Adipocyte (in vitro differentiated cells): ENCODE data around the gene ASCC3.

ENCODE experiments used
- DNase-seq: peaks from one replicate; pipeline ENCODE4 v3.0.0-alpha.2; 2015; ENCODE audit warnings: low read depth
- H3K27me3 ChIP-seq: replicated peaks from 2 replicates; pipeline ENCODE4 v1.7.0; 2013; ENCODE audit warnings: mild to moderate bottlenecking, low read length, moderate library complexity; ENCODE audit not compliant: control insufficient read depth, insufficient read depth
- H3K36me3 ChIP-seq: 2 replicates; pipeline ENCODE4 v1.7.0; 2013; ENCODE audit warnings: low read length, mild to moderate bottlenecking, moderate library complexity; ENCODE audit not compliant: control insufficient read depth, insufficient read depth, severe bottlenecking
- H3K4me1 ChIP-seq: 2 replicates; pipeline ENCODE4 v1.7.0; 2013; ENCODE audit warnings: mild to moderate bottlenecking, low read length, moderate library complexity; ENCODE audit not compliant: control insufficient read depth, insufficient read depth
- H3K4me3 ChIP-seq: 2 replicates; pipeline ENCODE4 v1.7.0; 2013; ENCODE audit warnings: mild to moderate bottlenecking, low read length, moderate library complexity
- H3K9ac ChIP-seq: 2 replicates; pipeline ENCODE4 v1.7.0; 2013; ENCODE audit warnings: mild to moderate bottlenecking, low read length, moderate library complexity
- H3K9me3 ChIP-seq: 2 replicates; pipeline ENCODE4 v1.7.0; 2013; ENCODE audit warnings: mild to moderate bottlenecking, low read length, moderate library complexity; ENCODE audit not compliant: control insufficient read depth

The ASCC3 gene

DNA sequence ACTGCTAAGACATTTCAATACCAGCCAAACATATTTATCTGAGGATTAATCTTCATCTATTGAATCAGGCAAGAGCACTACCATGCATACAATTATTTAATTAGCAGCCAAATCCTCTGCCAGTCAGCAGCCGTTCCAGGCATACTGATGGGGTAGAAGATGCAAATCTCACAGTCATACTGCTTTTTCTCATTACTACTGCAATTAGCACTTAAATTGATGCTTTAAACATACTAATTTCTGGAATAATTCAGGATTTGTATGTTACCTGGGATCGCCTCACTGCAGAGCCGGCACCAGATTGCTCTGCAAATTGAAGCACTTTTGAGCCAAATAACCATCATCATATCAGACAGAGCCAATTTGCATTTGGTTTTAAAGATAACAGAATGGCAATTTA lies 366.5 kb downstream of the ASCC3 start:
- Histone ChIP-seq H3K4me3 (no peak overlapping the region), H3K9me3 (no peaks in the 10 kb centered on the region), H3K9ac (no peak overlapping the region), H3K27me3 (no peaks in the 10 kb centered on the region), H3K36me3 (peaks cover 64% of the 10 kb centered on the region), H3K4me1 (no peaks in the 10 kb centered on the region)
- no peak for DNase-seq

DNA sequence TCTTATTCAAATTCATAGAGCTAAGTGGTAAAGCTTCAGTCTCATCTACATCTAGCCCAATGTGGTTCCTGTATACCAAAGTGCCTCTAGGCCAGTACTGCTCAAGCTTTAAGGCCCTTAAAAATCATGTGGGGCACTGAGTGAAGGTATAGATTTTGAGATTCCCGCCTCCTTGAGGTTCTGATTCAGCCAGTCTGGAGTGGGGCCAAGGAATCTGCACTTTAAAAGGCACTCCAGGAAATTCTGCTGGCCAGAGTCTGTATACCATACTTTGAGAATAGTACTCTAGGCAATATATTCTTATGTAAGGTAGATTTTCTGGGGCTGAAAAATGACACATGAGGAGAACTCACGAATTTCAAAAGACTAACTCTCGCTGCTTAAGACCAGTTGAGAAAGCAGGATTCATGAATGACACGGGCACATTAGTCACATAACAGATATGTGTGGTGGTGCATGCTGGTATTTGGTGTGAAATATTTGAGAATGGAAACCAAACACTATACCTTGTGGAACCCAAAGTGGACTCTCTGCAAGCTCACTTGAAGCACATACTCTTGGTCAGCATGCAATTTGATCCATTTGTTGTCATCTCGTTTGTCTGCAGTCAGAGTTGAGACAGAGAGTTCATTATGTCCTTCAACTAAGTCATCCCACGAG lies 368.8 kb downstream of the ASCC3 start:
- H3K4me3 ChIP-seq, result no peak overlapping the region
- H3K36me3 ChIP-seq, result peaks cover 74% of the 10 kb centered on the region

DNA sequence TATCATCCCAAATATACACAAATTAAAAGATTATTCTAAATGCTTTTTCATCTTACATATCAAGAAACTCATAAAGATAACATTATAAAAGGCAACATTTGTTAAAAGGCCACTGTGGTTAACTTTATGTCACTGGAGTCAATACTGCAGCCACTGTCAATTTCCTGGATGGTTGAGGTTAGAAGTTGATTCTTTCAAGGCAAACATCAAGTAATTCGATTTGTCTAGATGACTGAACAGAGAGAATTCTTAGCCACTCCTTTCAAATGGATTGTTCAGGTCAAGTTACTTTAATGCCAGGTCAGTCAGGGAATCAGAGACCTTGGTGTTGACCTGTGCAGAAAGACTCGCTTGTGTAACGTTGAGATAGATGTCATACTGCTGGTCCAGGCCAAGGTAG lies 372.0 kb downstream of the ASCC3 start:
- H3K9ac ChIP-seq, result no peak overlapping the region
- no peak for DNase-seq
- H3K4me1 ChIP-seq, result peaks cover 14% of the 10 kb centered on the region
- H3K27me3 ChIP-seq, result no peaks in the 10 kb centered on the region
- peaks cover 45% of the 10 kb centered on the region for H3K36me3 ChIP-seq
- H3K4me3 ChIP-seq, result no peak overlapping the region
- H3K9me3 ChIP-seq, result no peaks in the 10 kb centered on the region

More for the DNA sequence above, 368.8 kb downstream of the ASCC3 start:
- DNase-seq, result peak; percentile 45
- no peaks in the 10 kb centered on the region for H3K9me3 ChIP-seq
- no peaks in the 10 kb centered on the region for H3K27me3 ChIP-seq
- H3K4me1 ChIP-seq, result no peaks in the 10 kb centered on the region
- no peak overlapping the region for H3K9ac ChIP-seq

DNA sequence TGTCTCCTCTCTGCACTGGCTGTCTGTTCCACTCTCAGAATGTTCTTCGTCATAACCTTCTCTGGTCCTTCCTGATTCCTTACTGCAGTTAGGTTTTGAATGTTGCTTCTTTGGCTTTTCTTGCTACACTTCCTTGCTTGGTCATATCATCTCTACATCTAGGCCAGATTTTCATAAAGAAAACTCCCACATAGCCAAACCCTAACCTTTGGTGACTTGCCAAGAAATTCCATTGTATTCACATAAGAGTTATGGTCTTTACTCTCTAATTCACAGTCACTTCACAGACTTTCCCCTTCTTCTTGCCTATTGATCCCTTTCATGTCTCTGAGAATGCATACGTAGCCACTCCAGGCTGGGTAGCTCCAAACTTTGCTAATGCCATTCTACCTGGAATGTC lies 374.5 kb downstream of the ASCC3 start:
- peaks cover 24% of the 10 kb centered on the region for H3K4me1 ChIP-seq
- no peak overlapping the region for H3K4me3 ChIP-seq
- peak; percentile 24 for DNase-seq
- no peak overlapping the region for H3K9ac ChIP-seq
- no peaks in the 10 kb centered on the region for H3K9me3 ChIP-seq
- peaks cover 33% of the 10 kb centered on the region for H3K36me3 ChIP-seq
- H3K27me3 ChIP-seq, result no peaks in the 10 kb centered on the region

DNA sequence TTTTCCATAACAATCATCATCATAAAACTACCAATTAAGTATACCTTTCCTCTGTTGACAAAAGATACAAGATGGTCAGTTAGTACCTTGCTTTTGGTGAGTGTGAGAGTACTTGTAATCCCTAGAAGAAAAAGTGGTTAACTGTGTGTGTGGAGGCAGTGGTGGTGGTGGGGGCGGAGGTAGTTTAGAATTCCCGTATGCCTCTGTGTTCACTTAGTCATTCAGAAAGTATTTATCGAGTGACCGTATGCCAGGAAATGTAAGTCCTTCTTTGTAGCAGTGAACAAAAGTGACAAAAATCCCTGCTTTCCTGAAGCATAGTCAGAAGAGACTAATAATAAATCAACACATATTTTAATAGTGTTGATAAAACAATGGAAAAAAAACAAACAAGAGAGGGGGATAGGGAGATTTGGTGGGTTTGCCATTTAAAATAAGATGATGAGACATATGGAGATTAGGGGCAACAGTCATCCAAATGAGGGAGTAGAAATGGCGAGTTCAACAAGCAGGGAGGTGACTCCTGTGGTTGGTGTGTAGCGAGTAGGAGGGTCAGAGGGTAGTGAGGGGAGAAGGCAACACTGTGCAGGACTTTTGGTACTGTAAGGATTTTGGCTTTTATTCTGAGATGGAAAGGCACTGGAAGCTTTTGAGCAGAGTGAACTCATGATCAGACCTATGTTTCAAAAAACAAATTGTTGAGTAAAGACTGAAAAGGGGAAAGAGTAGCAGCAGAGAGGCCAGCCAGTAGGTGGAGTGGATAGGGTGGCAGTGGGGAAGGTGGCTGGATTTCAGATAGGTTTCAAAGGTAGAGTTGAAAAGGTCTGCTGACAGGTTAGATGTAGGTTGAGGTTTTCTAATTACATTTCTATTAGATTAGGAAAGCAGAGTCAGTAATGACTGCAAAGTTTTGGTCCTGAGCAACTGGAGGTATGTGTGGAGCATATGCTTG lies 376.1 kb downstream of the ASCC3 start:
- H3K4me3 ChIP-seq, result peak overlapping the region; percentile 35
- H3K9me3 ChIP-seq, result no peaks in the 10 kb centered on the region
- H3K9ac ChIP-seq, result peak overlapping the region; percentile 9
- peak; percentile 78 for DNase-seq
- peaks cover 24% of the 10 kb centered on the region for H3K4me1 ChIP-seq
- no peaks in the 10 kb centered on the region for H3K27me3 ChIP-seq
- H3K36me3 ChIP-seq, result peaks cover 18% of the 10 kb centered on the region

DNA sequence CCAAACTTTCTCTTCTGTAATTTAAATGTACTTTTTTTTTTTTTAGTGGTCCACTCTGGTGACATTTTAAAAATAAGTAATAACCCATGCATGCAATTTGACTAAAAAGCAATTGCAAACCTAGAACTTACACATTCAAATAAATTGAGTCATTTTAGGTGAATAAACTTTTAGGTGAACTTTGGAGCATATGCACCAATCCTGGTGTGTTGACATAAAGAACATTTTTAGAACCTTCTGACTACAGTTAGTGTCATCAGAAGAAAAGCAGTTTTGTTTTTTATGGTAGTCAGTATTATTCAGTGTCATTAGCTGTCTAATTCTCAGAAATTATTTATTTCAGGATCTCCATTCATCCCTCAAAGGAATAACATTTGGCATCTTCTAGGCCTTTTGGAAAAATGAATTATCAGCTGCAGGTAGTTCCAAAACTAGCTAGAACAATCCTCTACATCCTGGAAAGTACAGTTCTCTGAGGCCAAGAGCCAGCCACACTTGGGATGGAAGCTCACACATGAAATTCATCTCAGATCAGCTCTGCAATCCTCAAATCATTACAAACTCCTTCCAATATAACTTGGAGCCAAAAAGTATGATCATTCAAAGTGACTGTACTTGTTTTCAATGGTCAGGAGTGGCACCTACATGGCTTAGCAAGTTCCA lies 378.0 kb downstream of the ASCC3 start:
- H3K27me3 ChIP-seq, result no peaks in the 10 kb centered on the region
- H3K4me3 ChIP-seq, result no peak overlapping the region
- DNase-seq, result no peak
- H3K9me3 ChIP-seq, result peaks cover 3% of the 10 kb centered on the region
- no peak overlapping the region for H3K9ac ChIP-seq
- H3K36me3 ChIP-seq, result peaks cover 5% of the 10 kb centered on the region
- peaks cover 24% of the 10 kb centered on the region for H3K4me1 ChIP-seq

DNA sequence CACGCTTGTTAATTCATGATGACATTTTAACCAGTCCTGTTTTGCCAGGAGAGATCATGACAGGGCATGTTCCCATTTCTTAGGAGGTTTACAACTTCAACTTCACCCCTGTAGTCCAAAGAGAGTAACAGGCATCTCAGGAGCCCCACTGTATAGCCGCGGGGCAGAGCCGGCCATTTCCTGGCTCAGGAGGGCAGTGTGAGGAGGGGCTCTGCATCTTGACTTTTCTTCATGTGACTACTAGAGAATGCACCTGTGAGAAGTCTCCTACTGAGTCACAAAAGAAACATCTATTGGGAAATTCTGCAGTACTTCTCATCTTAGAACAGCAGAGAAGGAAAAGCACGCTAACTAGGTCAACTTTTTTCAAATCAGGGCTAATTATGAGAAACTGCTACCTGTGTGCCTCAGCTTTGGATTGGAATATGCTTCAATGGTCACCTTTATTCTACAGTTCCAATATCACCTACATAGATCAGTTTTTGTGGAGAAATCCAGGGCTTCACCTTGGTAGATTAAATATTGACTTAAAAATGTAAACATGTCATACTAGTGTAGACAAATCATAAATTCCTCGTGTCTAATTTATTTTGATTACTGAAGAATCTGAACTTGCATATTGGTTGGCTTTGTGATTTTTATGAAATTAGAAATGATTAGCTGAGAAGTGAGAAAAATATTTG lies 387.8 kb downstream of the ASCC3 start:
- H3K4me1 ChIP-seq, result no peaks in the 10 kb centered on the region
- H3K9ac ChIP-seq, result no peak overlapping the region
- H3K4me3 ChIP-seq, result no peak overlapping the region
- no peaks in the 10 kb centered on the region for H3K27me3 ChIP-seq
- no peaks in the 10 kb centered on the region for H3K9me3 ChIP-seq
- no peak for DNase-seq
- H3K36me3 ChIP-seq, result no peaks in the 10 kb centered on the region

DNA sequence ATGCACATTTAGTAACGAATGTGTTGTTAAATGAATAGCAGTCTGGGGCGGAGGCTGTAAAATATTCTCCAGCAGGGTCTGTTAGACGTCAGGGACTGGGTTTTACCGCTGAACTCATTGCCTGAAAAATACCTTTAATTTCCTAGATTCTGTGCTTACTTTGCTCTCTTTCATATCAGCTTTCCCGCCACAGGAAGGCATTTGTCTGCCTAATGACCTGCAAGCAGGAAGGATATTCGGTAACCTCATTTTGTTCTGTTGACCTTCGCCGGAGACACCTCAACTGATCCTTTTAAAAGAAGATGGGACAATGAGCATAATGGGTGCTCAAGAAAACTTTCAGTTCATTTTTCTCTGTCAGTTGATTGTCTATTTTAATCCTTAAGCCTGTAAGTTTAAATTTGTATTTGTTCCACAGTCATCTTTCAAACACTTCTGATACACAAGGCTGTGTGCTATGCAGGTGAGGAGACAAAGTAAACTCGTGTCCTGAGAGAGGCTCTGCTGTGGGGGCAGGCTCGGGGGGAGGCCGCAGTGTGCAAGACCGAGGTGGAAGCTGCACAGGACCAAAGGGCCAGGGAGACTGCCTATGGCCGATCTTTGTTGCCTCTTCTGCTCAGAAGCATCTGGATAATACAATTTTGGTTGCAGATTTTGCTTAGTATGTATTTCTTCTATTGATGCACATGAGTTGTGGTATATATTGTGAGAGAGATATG lies 389.0 kb downstream of the ASCC3 start:
- H3K27me3 ChIP-seq, result no peaks in the 10 kb centered on the region
- DNase-seq, result no peak
- no peaks in the 10 kb centered on the region for H3K9me3 ChIP-seq
- no peaks in the 10 kb centered on the region for H3K36me3 ChIP-seq
- no peak overlapping the region for H3K9ac ChIP-seq
- H3K4me1 ChIP-seq, result peaks cover 3% of the 10 kb centered on the region
- H3K4me3 ChIP-seq, result no peak overlapping the region

DNA sequence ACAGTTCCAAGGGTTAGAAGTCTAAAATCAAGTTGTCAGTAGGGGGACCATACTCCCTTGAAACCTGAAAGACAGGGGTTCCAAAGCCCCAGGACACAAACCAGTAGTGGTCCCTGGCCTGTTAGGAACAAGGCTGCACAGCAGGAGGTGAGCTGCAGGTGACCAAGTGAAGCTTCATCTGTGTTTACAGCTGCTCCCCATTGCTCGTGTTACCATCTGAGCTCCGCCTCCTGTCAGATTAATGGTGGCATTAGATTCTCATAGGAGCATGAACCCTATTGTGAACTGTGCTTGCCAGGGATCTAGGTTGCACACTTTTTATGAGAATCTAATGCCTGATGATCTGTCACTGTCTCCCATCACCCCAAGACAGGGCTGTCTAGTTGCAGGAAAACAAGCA lies 391.1 kb downstream of the ASCC3 start:
- peaks cover 4% of the 10 kb centered on the region for H3K4me1 ChIP-seq
- DNase-seq, result no peak
- H3K27me3 ChIP-seq, result no peaks in the 10 kb centered on the region
- H3K9ac ChIP-seq, result no peak overlapping the region
- H3K4me3 ChIP-seq, result no peak overlapping the region
- H3K36me3 ChIP-seq, result no peaks in the 10 kb centered on the region
- no peaks in the 10 kb centered on the region for H3K9me3 ChIP-seq

DNA sequence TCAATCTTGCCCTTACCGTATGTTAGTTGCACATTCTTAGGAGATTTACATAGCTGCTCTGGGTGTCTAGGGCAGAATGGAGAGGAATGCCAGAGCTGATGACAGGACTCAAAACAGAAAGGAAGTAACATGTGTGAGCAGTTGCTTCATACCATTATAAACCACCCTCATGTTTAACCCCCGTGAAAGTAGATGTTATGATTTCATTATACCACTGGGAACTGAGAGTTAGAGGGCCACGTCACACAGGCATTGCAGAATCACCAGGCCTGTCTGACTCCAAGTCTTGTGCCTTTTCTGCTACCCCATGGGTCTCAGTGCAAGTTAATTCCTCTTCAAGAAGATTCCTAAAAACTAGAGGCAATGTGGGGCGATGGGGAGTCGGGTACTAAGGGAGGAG lies 392.9 kb downstream of the ASCC3 start:
- Histone ChIP-seq H3K9ac (no peak overlapping the region), H3K4me3 (no peak overlapping the region), H3K9me3 (no peaks in the 10 kb centered on the region), H3K36me3 (no peaks in the 10 kb centered on the region), H3K27me3 (no peaks in the 10 kb centered on the region), H3K4me1 (peaks cover 11% of the 10 kb centered on the region)
- no peak for DNase-seq
